Neuronal stem cell (in vitro differentiated cells): Measurements from ENCODE around the gene COTL1.
A peak's percentile ranks its signal among the peaks of the same experiment; 100 is the strongest.

Source experiments
- DNase-seq: peaks from one replicate; pipeline ENCODE4 v3.0.0-alpha.2; 2013; ENCODE audit warnings: low spot score
- H2AFZ ChIP-seq: one replicate; pipeline ENCODE4 v1.6.1; 2013; ENCODE audit warnings: mild to moderate bottlenecking, low read length, inconsistent platforms
- H2AK5ac ChIP-seq: 2 replicates; pipeline ENCODE4 v1.6.1; 2013; ENCODE audit warnings: low read depth, mild to moderate bottlenecking, inconsistent platforms, low read length, moderate library complexity, mixed read lengths
- H2BK120ac ChIP-seq: 2 replicates; pipeline ENCODE4 v1.6.1; 2013; ENCODE audit warnings: low read depth, mild to moderate bottlenecking, inconsistent platforms, low read length, moderate library complexity, mixed read lengths
- H2BK12ac ChIP-seq: one replicate; pipeline ENCODE4 v1.6.1; 2013; ENCODE audit warnings: low read length, inconsistent platforms
- H2BK15ac ChIP-seq: 2 replicates; pipeline ENCODE4 v1.6.1; 2013; ENCODE audit warnings: mild to moderate bottlenecking, low read length, inconsistent platforms, mixed read lengths
- H2BK5ac ChIP-seq: one replicate; pipeline ENCODE4 v1.6.1; 2013; ENCODE audit warnings: inconsistent platforms, mild to moderate bottlenecking, low read length, moderate library complexity
- H3K14ac ChIP-seq: one replicate; pipeline ENCODE4 v1.6.1; 2013; ENCODE audit warnings: low read length, inconsistent platforms
- H3K18ac ChIP-seq: 2 replicates; pipeline ENCODE4 v1.6.1; 2013; ENCODE audit warnings: low read length, inconsistent platforms
- H3K23ac ChIP-seq: 2 replicates; pipeline ENCODE4 v1.6.1; 2013; ENCODE audit warnings: low read depth, mild to moderate bottlenecking, mixed read lengths, low read length, inconsistent platforms; ENCODE audit not compliant: poor library complexity
- H3K27ac ChIP-seq: replicated peaks from 3 replicates; pipeline ENCODE4 v1.5.1; 2013; ENCODE audit warnings: low read length, inconsistent platforms
- H3K27me3 ChIP-seq, 3 experiments: 2 replicates each; pipeline ENCODE4 v1.6.1; 2013; ENCODE audit warnings: low read length in 3 of 3, mild to moderate bottlenecking in 2 of 3, inconsistent platforms in 1 of 3, low read depth in 1 of 3, mixed read lengths in 1 of 3, moderate library complexity in 1 of 3; ENCODE audit not compliant: control insufficient read depth in 3 of 3, insufficient read depth in 3 of 3
- H3K36me3 ChIP-seq, 2 donors: replicated peaks in 1 of 2; 2 replicates each; pipeline ENCODE4 v1.6.1; 2013; ENCODE audit warnings: low read length in 2 of 2; ENCODE audit not compliant: control insufficient read depth in 2 of 2, insufficient read depth in 2 of 2
- H3K4ac ChIP-seq: 2 replicates; pipeline ENCODE4 v1.6.1; 2013; ENCODE audit warnings: inconsistent platforms, mild to moderate bottlenecking, low read length, moderate library complexity
- H3K4me1 ChIP-seq, 2 donors: 1 replicate in 1 of 2; 2 replicates in 1 of 2; pipeline ENCODE4 v1.6.1; 2013; ENCODE audit warnings: low read length in 2 of 2, low read depth in 1 of 2; ENCODE audit not compliant: control insufficient read depth in 2 of 2, insufficient read depth in 1 of 2
- H3K4me2 ChIP-seq: one replicate; pipeline ENCODE4 v1.6.1; 2013; ENCODE audit warnings: mild to moderate bottlenecking, low read length, inconsistent platforms; ENCODE audit not compliant: insufficient read depth, poor library complexity, severe bottlenecking
- H3K4me3 ChIP-seq, 2 donors: 2 replicates each; pipeline ENCODE4 v1.5.1; 2013; ENCODE audit warnings: low read length in 2 of 2, mild to moderate bottlenecking in 2 of 2, inconsistent platforms in 1 of 2, moderate library complexity in 1 of 2
- H3K79me1 ChIP-seq: one replicate; pipeline ENCODE4 v1.6.1; 2013; ENCODE audit warnings: low read depth, mild to moderate bottlenecking, inconsistent platforms, low read length, moderate library complexity
- H3K9ac ChIP-seq: one replicate; pipeline ENCODE4 v1.6.1; 2013; ENCODE audit warnings: mild to moderate bottlenecking, low read depth, low read length, inconsistent platforms; ENCODE audit not compliant: poor library complexity
- H3K9me3 ChIP-seq, 2 donors: replicated peaks in 1 of 2; 2 replicates each; pipeline versions ENCODE3 to v1.6.1; 2013; ENCODE audit warnings: low read length in 2 of 2, mild to moderate bottlenecking in 2 of 2, inconsistent platforms in 1 of 2, low read depth in 1 of 2, mixed read lengths in 1 of 2, moderate library complexity in 1 of 2; ENCODE audit not compliant: control insufficient read depth in 2 of 2, insufficient read depth in 1 of 2
- H4K8ac ChIP-seq: one replicate; pipeline ENCODE4 v1.6.1; 2013; ENCODE audit warnings: low read depth, mild to moderate bottlenecking, inconsistent platforms, low read length, moderate library complexity
- H4K91ac ChIP-seq: one replicate; pipeline ENCODE4 v1.6.1; 2013; ENCODE audit warnings: low read length, low read depth, mild to moderate bottlenecking, inconsistent platforms; ENCODE audit not compliant: poor library complexity
- WGBS, 2 donors: extraction: QIAGEN DNeasy Blood & Tissue Kit; methylation state at CpG; one replicate each; pipeline ENCODE4 v1.1.7; 2013; ENCODE audit warnings: missing lambda C conversion rate in 2 of 2, mixed read lengths in 1 of 2; ENCODE audit not compliant: insufficient read length in 2 of 2, insufficient replicate concordance in 1 of 2; ENCODE audit errors: extremely low coverage in 2 of 2; 5-methylcytosine and 5-hydroxymethylcytosine counted together

Gene COTL1

DNA sequence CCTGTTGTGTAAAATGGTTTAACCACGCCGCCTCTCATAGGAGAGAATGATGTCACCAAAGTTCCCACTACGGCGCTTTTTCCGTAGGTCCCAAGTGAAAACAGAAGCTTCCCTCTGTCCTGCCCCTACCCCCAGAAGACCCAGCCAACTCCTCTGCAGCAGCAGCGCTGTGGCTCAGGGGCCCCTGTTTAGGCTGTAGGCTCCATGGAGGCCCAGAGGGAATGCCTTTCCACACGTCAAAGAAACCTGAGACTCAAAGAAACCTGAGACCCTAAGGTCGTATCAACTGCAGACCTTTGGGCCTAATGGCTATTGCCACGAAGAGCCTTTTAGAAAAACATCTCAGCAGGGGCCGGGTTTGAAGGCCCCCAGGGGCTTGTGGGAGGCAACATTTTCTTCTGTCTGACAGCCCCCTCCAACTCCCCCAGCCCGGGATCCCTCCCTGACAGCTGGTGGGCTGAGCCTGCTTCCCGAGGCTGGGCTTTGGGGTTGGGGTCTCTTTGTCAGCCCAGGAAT lies 70.3 kb downstream of the COTL1 start:
- H4K91ac ChIP-seq: no peak overlapping the region
- no peak overlapping the region for H3K4me3 ChIP-seq
- H2BK120ac ChIP-seq: no peak overlapping the region
- H3K4me2 ChIP-seq: peak overlapping the region; percentile 35
- peak overlapping the region; percentile 36 for H3K18ac ChIP-seq
- H3K27me3 ChIP-seq: no peaks in the 10 kb centered on the region
- H2BK15ac ChIP-seq: no peak overlapping the region
- H3K4ac ChIP-seq: no peak overlapping the region
- no peaks in the 10 kb centered on the region for H3K9me3 ChIP-seq
- peak overlapping the region; percentile 73 for H3K27ac ChIP-seq
- H2AK5ac ChIP-seq: no peak overlapping the region
- H3K23ac ChIP-seq: no peak overlapping the region
- H3K14ac ChIP-seq: no peak overlapping the region
- no peaks in the 10 kb centered on the region for H3K36me3 ChIP-seq
- H2AFZ ChIP-seq: peak overlapping the region; percentile 65
- peaks cover 32 to 55% of the 10 kb centered on the region in 2 donors for H3K4me1 ChIP-seq
- H4K8ac ChIP-seq: no peak overlapping the region
- no peak overlapping the region for H2BK12ac ChIP-seq
- H3K9ac ChIP-seq: no peak overlapping the region
- no peak overlapping the region for H2BK5ac ChIP-seq
- WGBS, 2 donors: no CpG with 5 or more reads among the region's 12 CpGs
- H3K79me1 ChIP-seq: no peaks in the 10 kb centered on the region
- peak; percentile 83 for DNase-seq

DNA sequence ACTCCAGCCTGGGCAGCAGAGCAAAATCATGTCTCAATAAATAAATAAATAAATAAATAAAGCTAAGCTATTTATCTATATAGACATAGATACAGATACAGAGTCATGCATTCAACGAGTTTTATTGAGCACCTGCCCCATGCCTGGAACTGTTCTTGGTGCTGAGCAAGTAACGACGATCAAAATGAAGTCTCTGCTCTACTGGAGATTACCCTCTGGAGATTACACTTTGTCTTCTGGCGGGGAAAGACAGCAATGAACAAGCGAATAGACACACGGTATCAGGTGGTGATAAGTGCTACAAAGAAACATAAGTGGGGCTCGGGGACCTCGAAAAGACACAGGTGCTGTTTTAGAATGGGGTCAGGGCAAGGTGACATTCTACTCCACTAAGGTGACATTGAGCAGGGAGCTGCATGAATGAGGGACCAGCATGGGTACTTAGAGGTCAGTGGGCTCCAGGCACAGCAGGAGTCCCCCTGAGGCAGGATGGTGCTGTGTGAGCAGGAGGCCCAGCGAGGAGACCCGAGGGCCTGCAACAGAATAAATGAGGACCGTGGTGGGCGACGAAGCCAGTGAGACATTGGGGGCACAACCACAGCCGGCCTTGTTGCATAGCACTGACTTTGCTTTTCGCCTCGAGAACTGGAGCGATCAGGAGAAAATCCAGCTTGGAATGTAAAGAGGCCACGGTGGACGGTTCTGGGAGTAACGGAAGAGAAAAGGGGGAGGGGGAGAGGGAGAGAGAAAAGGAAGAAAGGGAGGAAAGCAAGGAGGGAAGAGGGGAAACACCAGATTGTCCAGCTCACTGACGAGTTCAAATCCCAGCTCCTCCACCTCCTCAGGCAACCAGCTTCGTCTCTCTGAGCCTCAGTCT lies 71.0 kb downstream of the COTL1 start:
- Histone ChIP-seq H3K36me3 (no peaks in the 10 kb centered on the region), H3K14ac (no peak overlapping the region), H2BK15ac (no peak overlapping the region), H2AFZ (no peak overlapping the region), H3K9ac (no peak overlapping the region), H3K79me1 (no peaks in the 10 kb centered on the region), H3K27me3 (no peaks in the 10 kb centered on the region), H3K9me3 (no peaks in the 10 kb centered on the region), H3K4me1 (peaks cover 30 to 53% of the 10 kb centered on the region in 2 donors), H4K91ac (no peak overlapping the region), H3K4me2 (peak overlapping the region; percentile 35), H3K4ac (no peak overlapping the region), H3K27ac (peak overlapping the region; percentile 73), H3K23ac (no peak overlapping the region), H4K8ac (no peak overlapping the region), H2AK5ac (peak overlapping the region; percentile 20), H3K18ac (peak overlapping the region; percentile 46), H2BK5ac (no peak overlapping the region), H2BK120ac (no peak overlapping the region), H2BK12ac (peak overlapping the region; percentile 48), H3K4me3 (no peak overlapping the region)
- no peak for DNase-seq
- WGBS, 2 donors: no CpG with 5 or more reads among the region's 22 CpGs

DNA sequence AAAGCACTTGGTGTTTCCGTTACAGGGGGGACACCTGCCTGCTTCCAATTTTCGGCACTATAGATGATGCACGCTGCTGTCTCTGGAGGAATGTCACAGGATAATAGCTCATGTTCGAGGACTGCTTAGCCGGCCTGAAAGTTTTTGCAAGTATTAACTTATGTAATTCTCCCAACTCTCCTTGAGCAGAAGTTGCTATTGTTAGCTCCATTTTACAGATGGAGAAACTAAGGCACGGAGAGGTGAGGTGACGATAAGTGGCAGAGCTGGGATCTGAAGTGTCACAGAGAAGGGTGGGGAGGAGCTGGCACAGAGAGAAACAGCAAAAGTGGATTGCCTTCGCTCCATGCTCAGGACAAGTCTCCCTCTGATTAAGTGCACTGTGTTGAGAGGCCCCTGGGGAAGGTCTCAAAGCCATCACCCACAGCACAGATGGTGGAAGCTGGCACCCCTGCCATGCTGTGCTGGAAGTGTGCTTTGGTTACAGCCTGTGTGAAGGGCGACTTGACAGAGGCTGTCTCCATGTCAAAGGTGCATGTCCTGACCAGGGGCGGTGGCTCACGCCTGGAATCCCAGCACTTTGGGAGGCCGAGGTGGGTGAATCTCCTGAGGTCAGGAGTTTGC lies 72.7 kb downstream of the COTL1 start:
- H2AK5ac ChIP-seq: peak overlapping the region; percentile 79
- peaks cover 28 to 50% of the 10 kb centered on the region in 2 donors for H3K4me1 ChIP-seq

More for the DNA sequence above, 72.7 kb downstream of the COTL1 start:
- Histone ChIP-seq H3K14ac (no peak overlapping the region), H2BK120ac (peak overlapping the region; percentile 25), H4K91ac (no peak overlapping the region), H3K23ac (peak overlapping the region; percentile 19), H2BK5ac (no peak overlapping the region), H2AFZ (no peak overlapping the region), H3K36me3 (no peaks in the 10 kb centered on the region), H3K79me1 (no peaks in the 10 kb centered on the region), H3K27me3 (no peaks in the 10 kb centered on the region), H3K9me3 (no peaks in the 10 kb centered on the region), H3K18ac (peak overlapping the region; percentile 93), H3K4me2 (no peak overlapping the region), H4K8ac (no peak overlapping the region), H3K27ac (no peak overlapping the region), H2BK15ac (peak overlapping the region; percentile 77), H3K9ac (peak overlapping the region; percentile 65), H3K4me3 (no peak overlapping the region), H2BK12ac (peak overlapping the region; percentile 36), H3K4ac (peak overlapping the region; percentile 24)
- no CpG with 5 or more reads among the region's 12 CpGs for WGBS, 2 donors
- no peak for DNase-seq
